Activated CD8-positive, alpha-beta memory T cell treated with anti-CD3 and anti-CD28 coated beads, Interleukin-2, amount 50 U/mL, for 1 hour (primary cell): Measurements from ENCODE around the gene NSUN6.
A peak's percentile ranks its signal among the peaks of the same experiment; 100 is the strongest.
"Not testable (repeated sequence)": the region's sequence is repeated elsewhere in the genome, so short reads cannot be mapped to it uniquely, and the experiment has no call there.

ENCODE experiments used
- DNase-seq: peaks from one replicate; pipeline ENCODE4 v3.0.0-alpha.2; 2020; ENCODE audit errors: extremely low read depth

The NSUN6 gene

DNA sequence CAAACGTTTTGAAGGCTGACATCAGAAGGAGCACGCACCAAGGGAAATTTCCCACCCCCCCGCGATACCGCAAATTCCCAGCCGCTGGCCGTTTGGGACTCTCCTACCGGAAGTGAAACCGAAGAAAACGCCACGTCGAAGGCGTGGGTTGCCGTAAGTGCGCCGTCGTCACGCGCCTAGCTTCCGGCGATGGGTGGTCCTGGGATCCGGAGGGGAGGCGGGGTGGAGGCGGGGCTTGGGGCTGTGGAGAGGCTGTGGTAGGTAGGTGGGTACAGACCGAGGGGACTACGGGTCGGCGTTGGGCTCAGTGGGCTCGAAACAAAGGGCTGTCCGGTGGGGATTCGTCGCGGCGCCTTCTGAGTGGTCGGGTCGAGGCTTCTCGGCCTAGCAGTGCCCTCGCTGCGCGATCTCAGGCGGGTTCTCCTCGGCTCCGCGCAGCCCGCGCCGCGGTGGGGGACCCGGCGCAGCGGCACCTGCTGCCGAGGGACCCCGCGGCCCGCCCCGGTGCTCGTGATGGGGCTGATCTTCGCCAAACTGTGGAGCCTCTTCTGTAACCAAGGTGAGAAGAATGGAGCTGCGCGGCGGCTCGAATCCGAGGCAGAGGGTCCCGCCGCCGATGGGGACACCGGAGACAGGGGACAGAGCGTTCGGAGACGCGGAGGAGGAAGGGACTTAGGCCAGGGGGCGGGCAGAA lies 7.9 kb upstream of the NSUN6 start, which contains the start of gene ARL5B:
Gene ARL5B, plus strand, starts transcription at position 307 of the 694 bp plus-strand sequence. Its CDS starts 207 bp downstream, at position 514.
- DNase-seq = peak; percentile 85

DNA sequence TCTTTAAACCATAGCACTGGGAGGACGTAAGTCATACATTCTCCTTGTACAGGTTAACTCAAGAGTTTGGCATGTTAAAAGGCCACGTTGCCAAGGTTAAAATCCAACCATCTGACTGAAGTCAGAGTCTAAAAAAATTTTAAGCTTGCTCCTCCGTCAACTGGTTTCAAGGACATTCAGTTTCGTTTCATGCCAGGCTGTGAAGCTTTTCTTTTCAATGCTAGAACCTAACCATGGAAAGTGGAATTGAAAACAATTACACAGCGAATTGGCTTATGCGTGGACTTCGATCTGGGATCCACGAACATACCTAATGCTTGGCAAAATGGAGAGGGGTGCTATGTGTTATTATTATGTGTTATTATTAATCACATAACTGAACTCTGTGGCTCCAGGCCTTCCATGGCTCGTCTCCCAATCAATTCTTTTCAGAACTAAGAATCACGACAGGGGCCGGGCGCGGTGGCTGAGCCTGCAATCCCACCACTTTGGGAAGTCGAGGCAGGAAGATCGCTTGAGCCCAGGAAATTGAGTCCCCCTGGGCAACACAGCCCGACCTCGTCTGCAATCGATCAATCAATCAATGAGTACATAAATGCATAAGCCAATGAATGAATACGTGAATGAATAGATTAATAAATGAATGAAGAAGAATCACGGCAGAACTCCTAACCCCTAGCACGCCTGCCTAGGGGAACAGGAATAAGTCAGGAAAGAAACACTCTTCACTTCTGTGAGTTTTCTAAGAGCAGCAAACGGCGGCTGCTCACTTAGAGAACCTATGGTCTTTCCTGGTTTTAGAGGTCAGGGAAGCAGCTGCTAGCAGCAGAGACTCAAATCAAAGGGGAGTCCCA lies 7.1 kb upstream of the NSUN6 start:
- no peak for DNase-seq

- no peak for DNase-seq
These were observed 5.3 kb upstream of the NSUN6 start for GRCh38 chr10:18656724-18657123.

DNA sequence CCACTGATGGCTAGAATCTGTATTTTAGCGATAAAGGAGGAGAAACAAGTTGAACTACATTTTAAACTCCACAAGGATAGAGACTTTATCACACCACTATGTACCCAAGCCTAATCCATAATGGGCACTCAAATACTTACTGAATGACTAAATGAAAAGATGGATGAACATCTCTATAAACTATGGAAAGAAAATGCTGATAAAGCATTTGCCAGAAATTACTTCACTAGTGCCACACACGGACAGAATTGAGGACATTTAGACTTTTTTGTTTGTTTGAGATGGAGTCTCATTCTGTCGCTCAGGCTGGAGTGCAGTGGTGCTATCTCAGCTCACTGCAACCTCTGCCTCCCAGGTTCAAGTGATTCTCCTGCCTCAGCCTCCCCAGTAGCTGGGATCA lies 1.7 kb upstream of the NSUN6 start:
- no peak for DNase-seq

GRCh38 chr10:18650404-18650997 lies 886 bp downstream of the NSUN6 start:
- no peak for DNase-seq

DNA sequence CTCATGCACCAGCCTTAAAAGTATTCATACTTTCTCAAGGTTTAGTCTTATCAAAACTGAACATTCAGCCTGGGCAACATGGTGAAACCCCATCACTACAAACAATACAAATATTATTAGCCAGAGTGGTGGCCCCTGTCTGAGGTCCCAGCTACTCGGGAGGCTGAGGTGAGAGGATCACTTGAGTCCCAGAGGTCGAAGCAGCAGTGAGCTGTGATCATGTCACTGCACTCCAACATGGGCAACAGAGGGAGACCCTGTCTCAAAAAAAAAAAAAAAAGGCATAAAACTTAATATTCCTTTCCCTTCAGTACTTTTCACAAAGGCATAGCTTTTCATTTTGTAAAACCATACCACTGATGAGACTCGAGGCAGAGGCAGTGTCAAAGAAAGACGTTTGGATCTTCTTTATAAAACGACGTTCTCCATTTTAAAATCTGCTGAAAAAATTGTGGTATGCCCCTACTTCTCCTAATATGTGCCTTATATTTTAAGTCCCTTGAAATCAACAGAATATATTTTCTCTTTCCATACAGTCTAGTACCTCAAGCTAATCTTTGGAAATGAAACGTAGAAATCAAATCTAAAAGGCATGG lies 1.9 kb downstream of the NSUN6 start:
- no peak for DNase-seq

GRCh38 chr10:18647945-18648344 lies 3.4 kb downstream of the NSUN6 start:
- no peak for DNase-seq

GRCh38 chr10:18647151-18647550 lies 4.2 kb downstream of the NSUN6 start:
- no peak for DNase-seq

DNA sequence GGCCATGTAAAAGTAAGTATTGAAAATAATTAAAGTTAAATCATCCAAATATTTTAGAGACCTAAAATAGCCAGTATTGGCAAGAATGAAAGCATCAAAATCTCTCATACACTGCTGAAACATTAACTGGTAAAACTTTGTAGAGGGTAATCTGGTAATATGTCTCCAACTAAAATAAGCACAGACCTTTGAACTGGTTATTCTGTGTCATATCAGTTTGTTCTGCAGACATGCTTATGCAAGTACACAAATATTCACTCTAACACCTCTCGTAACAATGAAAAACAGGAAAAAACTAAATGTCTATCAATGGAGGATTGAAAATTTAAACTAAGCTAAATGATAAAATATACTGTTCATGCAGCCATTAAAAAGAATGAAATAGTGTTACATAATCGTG lies 11.7 kb downstream of the NSUN6 start:
- not testable (repeated sequence) for DNase-seq

- DNase-seq = not testable (repeated sequence)
These were observed 14.0 kb downstream of the NSUN6 start for GRCh38 chr10:18637400-18637799.

DNA sequence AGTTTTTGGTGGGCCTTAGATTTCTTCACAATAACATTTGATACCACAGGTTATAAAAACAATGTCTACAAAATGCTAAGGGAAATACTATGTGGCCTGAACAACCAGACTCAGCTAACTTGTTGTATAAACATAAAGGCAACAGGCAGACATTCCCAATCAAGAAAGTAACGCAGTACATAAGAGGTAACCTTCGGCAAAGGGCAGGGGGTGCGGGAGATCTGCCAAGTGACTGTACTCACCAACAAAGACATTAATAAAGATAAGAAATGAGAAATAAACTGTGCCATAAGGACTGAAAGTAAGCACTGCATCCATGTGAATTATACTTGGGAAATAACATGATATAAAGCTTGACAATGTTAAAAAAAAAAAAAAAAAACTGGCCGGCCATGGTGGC lies 15.4 kb downstream of the NSUN6 start:
- no peak for DNase-seq

DNA sequence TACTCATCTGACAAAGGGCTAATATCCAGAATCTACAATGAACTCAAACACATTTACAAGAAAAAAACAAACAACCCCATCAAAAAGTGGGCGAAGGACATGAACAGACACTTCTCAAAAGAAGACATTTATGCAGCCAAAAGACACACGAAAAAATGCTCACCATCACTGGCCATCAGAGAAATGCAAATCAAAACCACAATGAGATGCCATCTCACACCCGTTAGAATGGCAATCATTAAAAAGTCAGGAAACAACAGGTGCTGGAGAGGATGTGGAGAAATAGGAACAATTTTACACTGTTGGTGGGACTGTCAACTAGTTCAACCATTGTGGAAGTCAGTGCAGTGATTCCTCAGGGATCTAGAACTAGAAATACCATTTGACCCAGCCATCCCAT lies 18.9 kb downstream of the NSUN6 start:
- DNase-seq = not testable (repeated sequence)

- DNase-seq = peak; percentile 38
These were observed 23.9 kb downstream of the NSUN6 start for GRCh38 chr10:18627452-18628018.

- no peak for DNase-seq
These were observed 25.5 kb downstream of the NSUN6 start for GRCh38 chr10:18625886-18626285.

GRCh38 chr10:18623671-18624070 lies 27.7 kb downstream of the NSUN6 start:
- DNase-seq = not testable (repeated sequence)

GRCh38 chr10:18620856-18621255 lies 30.5 kb downstream of the NSUN6 start:
- no peak for DNase-seq

GRCh38 chr10:18619016-18619415 lies 32.4 kb downstream of the NSUN6 start:
- no peak for DNase-seq

GRCh38 chr10:18616337-18616736 lies 35.0 kb downstream of the NSUN6 start:
- DNase-seq = no peak

DNA sequence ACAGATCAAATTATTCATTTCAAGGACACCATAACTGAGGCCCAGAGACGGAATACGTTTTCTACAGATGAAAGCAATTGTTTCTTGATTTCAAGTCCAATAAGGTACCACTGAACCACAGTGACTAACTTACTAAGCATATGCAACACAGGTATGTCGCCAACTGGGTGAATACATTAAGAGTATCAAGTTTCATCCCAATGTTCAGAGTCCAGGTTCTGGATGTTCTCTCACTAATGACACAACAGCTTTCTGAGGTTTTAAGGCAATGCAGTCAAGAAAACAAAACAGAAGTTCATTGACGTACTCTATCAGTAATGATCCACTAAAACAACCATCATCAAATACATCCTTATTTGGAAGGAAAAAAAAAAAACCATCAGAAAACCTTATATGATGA lies 35.8 kb downstream of the NSUN6 start:
- no peak for DNase-seq

DNA sequence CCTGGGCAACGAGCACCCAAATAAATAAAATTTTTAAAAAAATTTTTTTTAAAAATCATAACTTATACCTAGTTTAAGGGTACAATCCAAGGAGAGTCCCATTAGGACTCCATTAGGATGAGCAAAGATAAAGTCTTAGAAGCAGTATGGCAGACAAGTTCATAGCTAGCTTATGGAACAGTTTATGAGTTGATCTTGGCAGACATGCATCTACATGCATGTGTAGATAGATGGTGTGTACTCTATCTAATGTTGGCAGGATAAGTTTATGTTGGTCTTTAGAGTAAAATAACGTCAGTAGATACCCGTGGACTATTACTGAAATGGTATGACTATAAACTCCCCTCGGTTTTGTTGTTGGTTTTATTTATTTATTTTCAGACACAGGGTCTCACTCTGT lies 40.2 kb downstream of the NSUN6 start:
- DNase-seq = no peak

DNA sequence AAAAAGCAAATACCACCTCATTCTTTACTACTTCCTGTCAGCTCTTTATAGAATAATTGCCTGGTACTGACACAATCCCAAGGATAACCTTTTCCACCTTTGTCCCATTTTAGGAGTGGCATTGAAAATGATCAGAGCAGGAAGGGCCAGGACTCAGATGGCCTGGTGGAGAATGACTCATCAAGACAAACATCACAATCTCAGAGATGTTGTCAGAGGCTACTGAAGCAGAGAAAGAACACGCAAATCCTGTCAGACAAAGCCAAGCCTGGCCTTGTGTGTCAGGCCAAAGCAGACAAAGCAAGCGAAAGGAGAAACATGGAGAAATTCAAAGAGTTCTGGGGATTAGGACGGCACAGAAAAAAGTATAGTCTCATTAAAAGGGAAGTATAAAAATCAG lies 40.9 kb downstream of the NSUN6 start:
- DNase-seq = no peak

DNA sequence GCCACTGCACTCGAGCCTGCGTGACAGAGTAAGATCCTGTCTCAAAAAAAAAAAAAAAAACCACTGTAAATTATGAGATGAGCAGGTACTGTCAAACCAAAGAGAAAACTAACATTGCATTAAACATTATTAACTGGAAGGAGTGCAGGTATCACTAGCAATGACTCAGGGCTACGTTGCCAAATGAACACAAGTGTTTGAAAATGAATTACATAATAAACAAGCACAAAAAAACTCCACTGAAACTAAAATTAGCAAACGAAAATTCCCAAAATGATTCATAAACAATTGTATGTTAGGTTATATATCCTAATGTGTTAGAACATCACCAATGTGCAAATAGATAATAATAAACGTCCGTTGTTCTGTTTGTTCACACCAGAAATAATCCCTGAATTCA lies 42.8 kb downstream of the NSUN6 start:
- no peak for DNase-seq
